ENCODE data around the gene SOS2.

GRCh38 chr14:50260511-50260910, 29.1 kb upstream of the SOS2 start:
- TF ChIP-seq POLR2A (IDR thresholded peaks at IDR 0.05): no peak
- TF ChIP-seq, protein P1, sequence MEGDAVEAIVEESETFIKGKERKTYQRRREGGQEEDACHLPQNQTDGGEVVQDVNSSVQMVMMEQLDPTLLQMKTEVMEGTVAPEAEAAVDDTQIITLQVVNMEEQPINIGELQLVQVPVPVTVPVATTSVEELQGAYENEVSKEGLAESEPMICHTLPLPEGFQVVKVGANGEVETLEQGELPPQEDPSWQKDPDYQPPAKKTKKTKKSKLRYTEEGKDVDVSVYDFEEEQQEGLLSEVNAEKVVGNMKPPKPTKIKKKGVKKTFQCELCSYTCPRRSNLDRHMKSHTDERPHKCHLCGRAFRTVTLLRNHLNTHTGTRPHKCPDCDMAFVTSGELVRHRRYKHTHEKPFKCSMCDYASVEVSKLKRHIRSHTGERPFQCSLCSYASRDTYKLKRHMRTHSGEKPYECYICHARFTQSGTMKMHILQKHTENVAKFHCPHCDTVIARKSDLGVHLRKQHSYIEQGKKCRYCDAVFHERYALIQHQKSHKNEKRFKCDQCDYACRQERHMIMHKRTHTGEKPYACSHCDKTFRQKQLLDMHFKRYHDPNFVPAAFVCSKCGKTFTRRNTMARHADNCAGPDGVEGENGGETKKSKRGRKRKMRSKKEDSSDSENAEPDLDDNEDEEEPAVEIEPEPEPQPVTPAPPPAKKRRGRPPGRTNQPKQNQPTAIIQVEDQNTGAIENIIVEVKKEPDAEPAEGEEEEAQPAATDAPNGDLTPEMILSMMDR (IDR thresholded peaks at IDR 0.05): peak; percentile 42 to 55 (median 48)

Measured in adrenal gland (tissue), 5 donors.